Measurements from ENCODE around the gene PRB2.
A peak's percentile ranks its signal among the peaks of the same experiment; 100 is the strongest.
"Not testable (repeated sequence)": the region's sequence is repeated elsewhere in the genome, so short reads cannot be mapped to it uniquely, and the experiment has no call there.

Gene PRB2

GRCh38 chr12:11395467-11395866 is at the start of gene PRB2:
Gene PRB2, minus strand, starts transcription at chr12:11395567. Its CDS starts 38 bp downstream, at chr12:11395529.
- DNase-seq (ENCODE audit: low read depth) = not testable (repeated sequence)

GRCh38 chr12:11437966-11438365 is 42.6 kb upstream of the PRB2 start:
- DNase-seq (ENCODE audit: low read depth) = no peak

- DNase-seq (ENCODE audit: low read depth) = no peak
Observed at GRCh38 chr12:11433664-11434063, 38.3 kb upstream of the PRB2 start.

- DNase-seq (ENCODE audit: low read depth) = no peak
Observed at GRCh38 chr12:11431486-11431885, 36.1 kb upstream of the PRB2 start.

- no peak for DNase-seq (ENCODE audit: low read depth)
Observed at GRCh38 chr12:11427341-11427740, 32.0 kb upstream of the PRB2 start.

- no peak for DNase-seq (ENCODE audit: low read depth)
Observed at GRCh38 chr12:11412731-11413130, 17.4 kb upstream of the PRB2 start.

- DNase-seq (ENCODE audit: low read depth) = no peak
Observed at GRCh38 chr12:11408096-11408495, 12.7 kb upstream of the PRB2 start.

- DNase-seq (ENCODE audit: low read depth) = no peak
Observed at GRCh38 chr12:11397366-11397765, 2.0 kb upstream of the PRB2 start.

- DNase-seq (ENCODE audit: low read depth) = not testable (repeated sequence)
Observed at GRCh38 chr12:11391456-11391855, 3.9 kb downstream of the PRB2 start.

- DNase-seq (ENCODE audit: low read depth) = not testable (repeated sequence)
Observed at GRCh38 chr12:11377420-11377819, 17.9 kb downstream of the PRB2 start.

- DNase-seq (ENCODE audit: low read depth) = no peak
Observed at GRCh38 chr12:11361151-11361550, 34.2 kb downstream of the PRB2 start.

- peak; percentile 11 for DNase-seq (ENCODE audit: low read depth)
Observed at GRCh38 chr12:11360205-11360883, 35.0 kb downstream of the PRB2 start.

- DNase-seq (ENCODE audit: low read depth) = not testable (repeated sequence)
Observed at GRCh38 chr12:11351736-11352135, 43.6 kb downstream of the PRB2 start.

GRCh38 chr12:11348439-11348838 is 46.9 kb downstream of the PRB2 start:
- no peak for DNase-seq (ENCODE audit: low read depth)

GRCh38 chr12:11347810-11348209 is 47.6 kb downstream of the PRB2 start:
- DNase-seq (ENCODE audit: low read depth) = no peak

- DNase-seq (ENCODE audit: low read depth) = no peak
Observed at GRCh38 chr12:11344500-11344899, 50.9 kb downstream of the PRB2 start.
